D721Med (cell line): ENCODE data around the gene APBA1.

Source experiments
- DNase-seq: peaks from one replicate; pipeline ENCODE4 v3.0.0; 2011; ENCODE audit warnings: low spot score; ENCODE audit not compliant: insufficient read length
- FAIRE-seq: peaks from 2 replicates; lab custom pipeline; 2011; peaks lifted over from hg19 to GRCh38; lab: Jason Lieb, UNC
- TF ChIP-seq, protein P1 (sequence below): IDR thresholded peaks from 2 replicates; pipeline ENCODE4 v1.5.1; 2012; ENCODE audit warnings: mild to moderate bottlenecking, control low read depth; ENCODE audit not compliant: insufficient read depth; ENCODE audit errors: missing control alignments

The APBA1 gene

DNA sequence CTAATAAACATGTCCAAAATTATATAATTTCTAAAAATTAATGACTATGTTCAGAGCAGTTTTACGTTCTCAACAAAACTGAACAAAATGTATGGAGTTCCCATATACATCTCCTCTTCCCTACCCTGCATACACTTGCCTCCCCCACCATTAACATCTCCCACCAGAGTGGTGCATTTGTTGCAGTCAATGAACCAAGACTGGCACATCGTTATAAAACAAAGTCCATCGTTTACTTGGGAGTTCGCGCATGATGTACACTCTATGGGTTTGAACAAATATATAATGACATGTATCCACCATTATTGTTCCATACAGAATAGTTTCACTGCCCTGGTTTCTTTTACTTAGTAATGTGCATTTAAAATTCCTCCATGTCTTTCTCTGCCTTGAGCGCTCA is 130.1 kb downstream of the APBA1 start:
- no peak for FAIRE-seq
- no peak for DNase-seq
- TF ChIP-seq, protein P1, sequence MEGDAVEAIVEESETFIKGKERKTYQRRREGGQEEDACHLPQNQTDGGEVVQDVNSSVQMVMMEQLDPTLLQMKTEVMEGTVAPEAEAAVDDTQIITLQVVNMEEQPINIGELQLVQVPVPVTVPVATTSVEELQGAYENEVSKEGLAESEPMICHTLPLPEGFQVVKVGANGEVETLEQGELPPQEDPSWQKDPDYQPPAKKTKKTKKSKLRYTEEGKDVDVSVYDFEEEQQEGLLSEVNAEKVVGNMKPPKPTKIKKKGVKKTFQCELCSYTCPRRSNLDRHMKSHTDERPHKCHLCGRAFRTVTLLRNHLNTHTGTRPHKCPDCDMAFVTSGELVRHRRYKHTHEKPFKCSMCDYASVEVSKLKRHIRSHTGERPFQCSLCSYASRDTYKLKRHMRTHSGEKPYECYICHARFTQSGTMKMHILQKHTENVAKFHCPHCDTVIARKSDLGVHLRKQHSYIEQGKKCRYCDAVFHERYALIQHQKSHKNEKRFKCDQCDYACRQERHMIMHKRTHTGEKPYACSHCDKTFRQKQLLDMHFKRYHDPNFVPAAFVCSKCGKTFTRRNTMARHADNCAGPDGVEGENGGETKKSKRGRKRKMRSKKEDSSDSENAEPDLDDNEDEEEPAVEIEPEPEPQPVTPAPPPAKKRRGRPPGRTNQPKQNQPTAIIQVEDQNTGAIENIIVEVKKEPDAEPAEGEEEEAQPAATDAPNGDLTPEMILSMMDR: no peak

DNA sequence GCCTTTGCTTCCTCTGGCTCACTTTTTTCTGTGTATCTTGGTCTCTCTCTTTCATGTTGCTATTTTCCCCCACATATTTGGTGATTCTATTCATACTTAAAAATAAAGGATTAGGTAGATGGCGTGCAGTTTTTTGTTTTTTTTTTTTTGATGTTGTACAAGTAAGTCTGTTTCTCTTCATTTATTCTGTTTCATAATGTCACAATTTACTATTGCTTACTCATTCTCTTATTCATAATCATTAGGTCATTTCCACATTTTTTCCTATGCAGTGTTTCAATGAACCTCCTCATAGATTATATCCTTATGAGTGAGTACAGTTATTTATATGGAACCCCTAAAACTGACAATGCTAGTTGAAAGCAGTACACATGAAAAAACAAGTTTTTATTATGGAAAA is 136.3 kb downstream of the APBA1 start:
- TF ChIP-seq, protein P1: no peak
- DNase-seq: no peak
- FAIRE-seq: no peak

DNA sequence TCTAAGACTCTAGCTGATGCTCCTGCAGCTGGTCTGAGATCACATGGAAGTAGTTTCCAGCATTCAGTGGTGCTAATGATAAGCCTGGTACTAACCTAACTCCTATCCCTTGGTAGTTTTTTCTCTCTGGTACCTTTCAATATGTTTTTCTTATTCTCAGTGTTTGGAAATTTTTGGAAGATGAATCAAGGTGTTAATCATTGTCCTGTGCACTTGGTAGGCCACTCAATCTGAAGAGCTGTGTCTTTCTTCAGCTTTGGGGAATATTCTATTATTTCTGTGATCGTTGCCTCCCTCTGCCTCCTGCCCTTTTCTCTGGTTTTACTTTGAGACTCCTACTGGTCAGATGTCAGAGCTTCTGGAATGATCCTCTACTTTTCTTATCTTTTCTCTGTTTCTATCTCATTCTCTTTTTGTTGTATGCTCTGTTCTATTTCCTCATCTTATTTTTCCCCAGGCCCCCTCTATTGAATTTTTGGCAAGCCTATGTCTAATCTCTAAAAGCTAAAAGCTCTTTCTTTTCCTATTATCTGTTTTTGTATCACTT is 136.8 kb downstream of the APBA1 start:
- FAIRE-seq (no peak), DNase-seq (no peak)
- TF ChIP-seq, protein P1: no peak

DNA sequence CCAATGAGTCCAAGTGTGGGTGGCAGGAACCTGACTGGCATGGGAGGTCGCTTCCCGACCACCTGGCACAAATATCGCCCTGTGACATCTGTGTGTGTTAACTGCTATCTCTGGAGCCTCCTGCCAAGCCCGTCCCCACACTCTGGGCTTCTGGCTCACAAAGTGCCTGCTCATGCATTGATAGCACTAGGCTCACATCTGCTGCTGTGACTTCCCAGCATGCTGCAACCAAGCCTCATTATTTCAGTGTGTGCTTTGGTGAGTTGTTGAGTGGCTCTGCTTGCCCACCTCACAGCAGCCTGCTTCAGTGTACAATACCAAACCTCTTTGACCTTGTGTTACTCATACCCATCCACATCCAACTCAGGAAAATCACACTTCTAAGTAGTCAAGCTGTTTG is 139.8 kb downstream of the APBA1 start:
- FAIRE-seq (no peak), DNase-seq (no peak)
- TF ChIP-seq, protein P1: no peak

DNA sequence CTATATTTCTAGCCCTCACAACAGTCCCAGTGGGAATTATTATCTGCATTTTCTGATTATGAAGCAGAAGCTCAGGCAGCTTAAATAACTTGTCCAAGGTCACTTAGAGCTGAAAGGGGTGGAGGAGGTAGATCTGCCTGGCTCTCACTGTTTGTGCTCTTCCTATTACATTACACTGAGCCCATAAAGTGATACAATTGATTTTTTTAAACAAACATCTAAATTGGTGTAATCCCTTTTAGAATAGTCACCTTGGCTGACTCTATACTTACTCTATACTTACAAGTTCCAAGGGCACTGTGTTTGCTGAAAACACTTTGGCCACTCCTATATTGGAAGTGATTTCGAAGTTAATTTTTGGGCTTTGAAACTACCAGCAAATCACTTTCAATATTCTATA is 144.7 kb downstream of the APBA1 start:
- DNase-seq (no peak), FAIRE-seq (no peak)
- TF ChIP-seq, protein P1: no peak

DNA sequence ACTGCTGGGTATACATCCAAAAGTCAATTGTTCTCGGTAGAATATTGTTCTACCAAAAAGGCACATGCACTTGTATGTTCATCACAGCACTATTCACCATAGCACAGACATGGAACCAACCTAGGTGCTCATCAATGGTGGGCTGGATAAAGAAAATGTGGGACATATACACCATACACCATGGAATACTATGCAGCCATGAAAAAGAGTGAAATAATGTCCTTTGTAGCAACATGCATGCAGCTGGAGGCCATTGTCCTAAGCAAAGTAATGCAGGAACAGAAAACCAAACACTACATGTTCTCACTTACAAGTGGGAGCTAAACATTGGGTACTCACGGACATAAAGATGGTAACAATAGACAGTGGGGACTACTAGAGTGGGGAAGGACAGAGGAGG is 145.5 kb downstream of the APBA1 start:
- FAIRE-seq (no peak), DNase-seq (no peak)
- TF ChIP-seq, protein P1: no peak

DNA sequence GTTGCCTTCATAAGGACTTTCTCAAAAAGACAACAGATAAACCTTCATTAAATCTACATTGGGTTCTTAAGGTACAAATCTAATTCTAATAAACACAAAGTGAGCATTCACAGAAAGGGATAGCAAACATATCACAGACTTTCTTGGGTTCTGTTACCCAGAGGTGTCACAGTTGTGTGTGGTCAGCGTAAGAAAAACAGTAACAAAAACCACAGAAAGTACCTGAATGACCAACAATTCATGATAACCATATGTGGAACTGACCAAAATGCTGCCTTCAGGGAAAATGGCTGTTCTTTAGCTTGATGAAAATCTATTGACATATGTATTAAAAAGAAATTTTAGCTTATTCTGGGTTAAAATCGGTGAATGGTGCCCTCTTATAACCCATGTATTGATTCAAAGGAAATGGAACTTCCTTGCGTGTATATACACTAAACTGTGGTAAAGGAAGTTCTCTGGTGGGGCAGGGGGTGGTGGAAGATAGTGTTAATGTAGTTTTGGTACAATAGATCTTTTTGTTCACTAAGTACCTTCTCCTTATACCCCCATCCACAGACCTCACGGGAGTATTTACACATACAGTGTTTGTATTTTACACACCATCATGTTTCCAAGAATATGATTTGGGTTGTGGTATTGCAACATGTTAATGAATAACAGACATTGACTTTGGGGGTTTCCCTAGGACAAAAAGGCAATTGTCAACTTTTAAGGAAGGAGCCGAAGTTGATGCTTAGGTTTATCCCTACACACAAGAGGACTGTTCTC is 152.5 kb downstream of the APBA1 start:
- TF ChIP-seq, protein P1: no peak
- no peak for DNase-seq
- no peak for FAIRE-seq
